Activated CD4-positive, alpha-beta T cell treated with anti-CD3 and anti-CD28 coated beads for 36 hours (primary cell): ENCODE data around the gene ZNF26. TPM values are rescaled to one million over a fixed set of nuclear protein-coding genes. Genes with fewer than 3 reads are reported as not detected.
"Not testable (repeated sequence)": the region's sequence is repeated elsewhere in the genome, so short reads cannot be mapped to it uniquely, and the experiment has no call there.

Experiments
- ATAC-seq: fragments of 200-7000 bp; cut with Tn5 transposase; one replicate; pipeline ENCODE4 v1.10.0; 2021; ENCODE audit warnings: mild to moderate bottlenecking, moderate library complexity
- CTCF ChIA-PET: fragments of 350-600 bp; sonication (Branson Sonifier 250); formaldehyde crosslinking; loops from one replicate; lab custom pipeline; 2021; ENCODE audit warnings: antibody characterized with exemption; lab: Charles Lee
- POLR2A ChIA-PET: fragments of 350-600 bp; sonication (Branson Sonifier 250); formaldehyde crosslinking; loops from one replicate; lab custom pipeline; 2021; ENCODE audit warnings: antibody characterized with exemption, inconsistent platforms; lab: Charles Lee
- DNase-seq: peaks from one replicate; pipeline ENCODE4 v3.0.0-alpha.2; 2020
- H3K27ac Mint-ChIP-seq: one replicate; pipeline ENCODE4 v1.8.0; 2021; ENCODE audit warnings: mixed read lengths
- H3K27me3 Mint-ChIP-seq: one replicate; pipeline ENCODE4 v1.8.0; 2021; ENCODE audit warnings: mixed read lengths
- H3K36me3 Mint-ChIP-seq: one replicate; pipeline ENCODE4 v1.8.0; 2021; ENCODE audit warnings: low read depth, mixed read lengths
- H3K4me1 Mint-ChIP-seq: one replicate; pipeline ENCODE4 v1.8.0; 2021; ENCODE audit warnings: mixed read lengths
- H3K4me3 Mint-ChIP-seq: one replicate; pipeline ENCODE4 v1.8.0; 2021; ENCODE audit warnings: mild to moderate bottlenecking, moderate library complexity, mixed read lengths
- H3K9me3 Mint-ChIP-seq: one replicate; pipeline ENCODE4 v1.8.0; 2021; ENCODE audit warnings: low read depth, mixed read lengths
- intact Hi-C, 2 experiments: fragments of 100-400 bp; cut with DNase I in 1 of 2; cut with micrococcal nuclease in 1 of 2; formaldehyde crosslinking; loops; one replicate each; pipeline versions ENCODE4 v1.14.2 to v1.15.1; 2022 to 2024; cut with DNase I, micrococcal nuclease
- total RNA-seq, 2 experiments: library from RNA; stranded (reverse); gene quantifications; one replicate each; pipeline ENCODE4 v1.2.3, GENCODE V29; 2021

ZNF26 gene
- total RNA-seq, 2 experiments from 2014 or later = 12.3 to 17.0 TPM

DNA sequence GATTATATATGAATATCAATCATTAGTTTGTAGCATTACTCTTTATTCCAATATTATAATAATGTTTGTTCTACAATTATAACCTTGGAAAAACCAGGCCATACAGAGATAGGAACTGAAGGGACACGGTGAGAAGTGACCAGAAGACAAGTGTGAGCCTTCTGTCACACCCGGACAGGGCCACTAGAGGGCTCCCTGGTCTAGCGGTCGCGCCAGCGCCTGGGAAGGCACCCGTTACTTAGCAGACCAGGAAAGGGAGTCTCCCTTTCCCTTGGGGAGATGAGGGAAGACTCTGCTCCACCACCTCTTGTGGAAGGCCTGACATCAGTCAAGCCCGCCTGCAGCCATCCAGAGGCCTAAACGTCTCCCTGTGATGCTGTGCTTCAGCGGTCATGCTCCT is 22.2 kb upstream of the ZNF26 start:
- H3K9me3 Mint-ChIP-seq, H3K27me3 Mint-ChIP-seq, H3K4me1 Mint-ChIP-seq, ATAC-seq, POLR2A ChIA-PET, intact Hi-C loops, H3K4me3 Mint-ChIP-seq, H3K27ac Mint-ChIP-seq: not testable (repeated sequence)
- H3K36me3 Mint-ChIP-seq = peaks cover 26% of the 10 kb centered on the region
- DNase-seq = peak; percentile 53
- CTCF ChIA-PET = interaction anchor here (1.1 kb wide), 1 partner anchor 23 kb away, joined by 3 read pairs; no protein-coding TSS in a partner anchor

DNA sequence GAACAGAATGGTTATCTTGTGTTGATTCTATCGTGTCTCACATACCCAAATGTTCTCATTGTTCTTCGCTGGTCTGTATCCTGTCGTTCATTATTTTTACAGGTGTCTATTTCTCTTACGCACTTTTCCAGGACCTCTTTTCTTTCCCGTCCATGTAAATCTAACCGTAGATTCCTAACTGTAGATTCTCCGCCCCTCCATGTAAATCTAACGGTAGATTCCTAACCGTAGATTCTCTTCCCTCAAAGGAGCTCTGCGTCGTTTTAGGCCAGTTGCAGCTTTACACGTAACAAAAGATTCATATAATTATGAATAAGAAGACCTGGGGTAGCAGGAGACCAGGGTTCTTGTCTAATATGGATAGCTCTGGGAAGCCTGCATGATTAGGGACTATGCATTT is 20.4 kb upstream of the ZNF26 start:
- H3K4me3 Mint-ChIP-seq = no peak overlapping the region
- ChIA-PET POLR2A (no interaction called here), CTCF (interaction anchor here (1.0 to 1.2 kb wide), 2 partner anchors 17 to 144 kb away, joined by 3 read pairs; no protein-coding TSS in a partner anchor)
- ATAC-seq (no peak), DNase-seq (no peak)
- intact Hi-C loops = no loop called here
- H3K9me3 Mint-ChIP-seq = peaks cover 10% of the 10 kb centered on the region
- peaks cover 23% of the 10 kb centered on the region for H3K36me3 Mint-ChIP-seq
- H3K27ac Mint-ChIP-seq = no peak overlapping the region
- no peaks in the 10 kb centered on the region for H3K4me1 Mint-ChIP-seq
- H3K27me3 Mint-ChIP-seq = no peaks in the 10 kb centered on the region

DNA sequence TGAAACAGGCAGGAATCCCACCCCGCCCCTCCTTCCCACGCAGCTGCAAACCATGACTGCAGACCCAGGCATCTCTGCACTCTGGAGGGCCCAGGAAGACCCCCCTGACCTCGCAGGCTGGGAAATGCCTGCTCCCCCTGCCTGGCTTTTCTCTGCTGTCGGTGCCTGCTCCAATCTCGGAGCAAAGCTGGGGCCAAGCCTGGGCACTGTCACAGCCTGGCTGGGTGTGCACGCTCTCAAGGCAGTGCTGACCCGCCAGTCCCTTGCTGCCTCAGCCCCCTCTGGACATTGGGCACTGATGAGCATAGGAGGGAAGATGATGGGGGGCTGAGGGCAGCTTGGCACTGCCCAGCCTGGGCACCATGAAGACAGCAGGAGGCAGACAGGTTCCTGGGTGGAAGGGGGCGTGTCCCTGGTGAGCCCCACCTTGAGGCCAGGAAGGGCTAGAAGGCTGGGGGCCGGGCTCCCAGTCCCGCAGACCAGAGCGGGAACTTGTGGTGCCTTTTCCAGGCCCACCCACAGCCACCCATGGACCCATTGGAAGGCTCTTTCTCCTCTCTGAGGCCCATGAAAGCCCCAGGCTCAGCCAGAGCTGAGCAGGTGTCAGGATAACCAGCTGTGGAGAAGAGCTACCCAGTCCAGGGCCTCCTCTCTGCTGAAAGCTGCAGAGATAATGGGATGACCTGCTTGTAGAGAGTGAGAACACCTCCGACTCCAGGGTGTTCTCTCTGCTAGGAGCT is 19.3 kb upstream of the ZNF26 start:
- Mint-ChIP-seq H3K27ac (no peak overlapping the region), H3K36me3 (peaks cover 19% of the 10 kb centered on the region), H3K9me3 (peaks cover 13% of the 10 kb centered on the region), H3K27me3 (no peaks in the 10 kb centered on the region), H3K4me1 (no peaks in the 10 kb centered on the region), H3K4me3 (no peak overlapping the region)
- intact Hi-C loops = no loop called here
- ATAC-seq = no peak
- ChIA-PET CTCF (interaction anchor here (0.5 to 1.1 kb wide), 4 partner anchors 9 to 170 kb away, joined by 3 to 4 read pairs (median 3); no protein-coding TSS in a partner anchor), POLR2A (interaction anchor here (0.6 kb wide), 1 partner anchor 167 kb away, joined by 3 read pairs; no protein-coding TSS in a partner anchor)
- DNase-seq = no peak

DNA sequence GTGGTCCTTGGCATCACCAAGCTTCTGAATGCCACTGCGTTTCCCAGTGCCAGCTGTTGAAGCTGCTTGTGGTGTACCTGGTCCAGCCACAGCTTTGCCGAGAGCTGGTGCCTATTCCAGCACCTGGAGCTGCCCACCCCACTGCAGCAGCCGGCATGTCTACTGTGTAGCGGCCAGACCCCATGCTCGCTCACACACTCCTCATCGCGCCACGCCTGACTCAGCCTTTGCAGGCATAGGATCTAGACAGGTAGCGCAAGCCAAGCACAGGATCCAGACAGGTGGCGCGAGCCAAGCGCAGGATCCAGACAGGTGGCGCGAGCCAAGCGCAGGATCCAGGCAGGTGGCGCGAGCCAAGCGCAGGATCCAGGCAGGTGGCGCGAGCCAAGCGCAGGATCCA is 18.4 kb upstream of the ZNF26 start:
- Mint-ChIP-seq H3K4me1 (no peaks in the 10 kb centered on the region), H3K4me3 (no peak overlapping the region), H3K36me3 (peaks cover 18% of the 10 kb centered on the region), H3K27ac (no peak overlapping the region), H3K9me3 (peaks cover 20% of the 10 kb centered on the region), H3K27me3 (no peaks in the 10 kb centered on the region)
- ChIA-PET CTCF (interaction anchor here (0.6 to 0.9 kb wide), 2 partner anchors 10 to 83 kb away, joined by 3 to 4 read pairs; no protein-coding TSS in a partner anchor), POLR2A (interaction anchor here (0.6 kb wide), 1 partner anchor 166 kb away, joined by 3 read pairs; no protein-coding TSS in a partner anchor)
- DNase-seq = no peak
- intact Hi-C loops = no loop called here
- no peak for ATAC-seq

DNA sequence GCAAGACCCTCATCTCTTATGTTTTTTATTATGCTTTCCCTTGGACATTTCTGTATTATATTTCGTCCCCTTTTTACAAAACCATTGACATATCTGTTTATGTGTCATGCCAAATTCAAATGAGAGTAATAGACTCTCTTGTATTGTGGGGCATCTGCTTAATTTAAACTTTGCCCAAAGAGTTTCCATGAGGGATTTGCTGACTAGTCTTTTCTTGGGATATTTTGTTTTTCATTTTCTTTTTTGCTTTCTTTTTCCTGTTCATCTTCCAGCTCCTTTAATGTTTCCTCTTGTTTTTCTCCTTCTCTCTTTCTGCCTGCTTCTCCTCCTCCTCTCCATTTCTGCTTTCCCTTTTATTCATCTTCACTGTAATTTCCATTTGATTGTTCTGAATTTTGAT is 13.8 kb upstream of the ZNF26 start:
- POLR2A ChIA-PET = no interaction called here
- no peak overlapping the region for H3K4me3 Mint-ChIP-seq
- H3K9me3 Mint-ChIP-seq = peaks cover 25% of the 10 kb centered on the region

DNA sequence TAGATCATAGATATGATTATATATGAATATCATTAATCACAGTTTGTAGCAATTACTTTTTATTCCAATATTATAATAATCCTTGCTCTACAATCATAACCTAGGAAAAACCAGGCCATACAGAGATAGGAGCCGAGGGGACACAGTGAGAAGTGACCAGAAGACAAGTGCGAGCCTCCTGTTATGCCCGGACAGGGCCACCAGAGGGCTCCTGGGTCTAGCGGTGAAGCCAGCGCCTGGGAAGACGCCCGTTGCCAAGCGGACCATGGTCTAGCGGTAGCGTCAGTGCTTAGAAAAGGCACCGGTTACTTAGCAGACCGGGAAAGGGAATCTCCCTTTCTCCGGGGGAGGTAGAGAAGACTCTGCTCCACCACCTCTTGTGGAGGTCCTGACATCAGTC is 9.3 kb upstream of the ZNF26 start:
- peak; percentile 69 for DNase-seq
- H3K9me3 Mint-ChIP-seq = peaks cover 31% of the 10 kb centered on the region
- H3K36me3 Mint-ChIP-seq, H3K4me3 Mint-ChIP-seq, ATAC-seq, H3K27me3 Mint-ChIP-seq, H3K27ac Mint-ChIP-seq, intact Hi-C loops, CTCF ChIA-PET, H3K4me1 Mint-ChIP-seq, POLR2A ChIA-PET: not testable (repeated sequence)

More for the DNA sequence above, 13.8 kb upstream of the ZNF26 start:
- intact Hi-C loops = no loop called here
- ATAC-seq (no peak), DNase-seq (no peak)
- no peaks in the 10 kb centered on the region for H3K4me1 Mint-ChIP-seq
- CTCF ChIA-PET = no interaction called here
- H3K27ac Mint-ChIP-seq = no peak overlapping the region
- H3K36me3 Mint-ChIP-seq = peaks cover 4% of the 10 kb centered on the region
- peaks cover 1% of the 10 kb centered on the region for H3K27me3 Mint-ChIP-seq

DNA sequence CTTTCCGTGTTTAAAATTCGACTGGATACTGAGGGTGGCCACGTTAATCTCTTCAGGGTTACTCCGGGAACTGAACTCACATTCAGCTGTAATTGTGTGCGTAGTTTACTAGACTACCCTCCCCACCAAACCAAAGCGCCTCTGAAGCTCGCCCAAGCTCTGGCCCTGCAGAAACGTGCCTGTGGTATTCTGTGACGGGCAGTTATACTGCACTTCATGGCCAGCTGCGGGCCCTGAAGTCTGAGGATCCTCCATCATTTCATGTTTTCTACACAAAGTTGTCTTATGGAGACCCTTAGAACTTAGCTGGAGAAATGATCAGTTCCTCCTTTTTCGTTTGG is 688 bp downstream of the ZNF26 start:
- DNase-seq (no peak), ATAC-seq (peak; percentile 1)
- H3K9me3 Mint-ChIP-seq = peaks cover 22% of the 10 kb centered on the region
- peaks cover 26% of the 10 kb centered on the region for H3K4me1 Mint-ChIP-seq
- H3K4me3 Mint-ChIP-seq = peak overlapping the region; percentile 79
- CTCF ChIA-PET = interaction anchor here (0.6 to 1.5 kb wide), 4 partner anchors 11 to 197 kb away, joined by 3 to 5 read pairs (median 3); partner anchors contain the start of gene ZNF268
- peak overlapping the region; percentile 96 for H3K27ac Mint-ChIP-seq
- intact Hi-C loops = loop anchor here (1.0 to 2.0 kb wide), 9 partner anchors 31 to 194 kb away; partner anchors contain the start of genes ZNF10 (in 2 of the 2), ZNF140 (in 2 of the 2), ZNF268 (in 2 of the 2) and ZNF605 (in 2 of the 2)
- H3K27me3 Mint-ChIP-seq = peaks cover 4% of the 10 kb centered on the region
- POLR2A ChIA-PET = interaction anchor here (0.9 to 1.5 kb wide), 2 partner anchors 17 to 93 kb away, joined by 3 to 6 read pairs; no protein-coding TSS in a partner anchor
- H3K36me3 Mint-ChIP-seq = peaks cover 56% of the 10 kb centered on the region

DNA sequence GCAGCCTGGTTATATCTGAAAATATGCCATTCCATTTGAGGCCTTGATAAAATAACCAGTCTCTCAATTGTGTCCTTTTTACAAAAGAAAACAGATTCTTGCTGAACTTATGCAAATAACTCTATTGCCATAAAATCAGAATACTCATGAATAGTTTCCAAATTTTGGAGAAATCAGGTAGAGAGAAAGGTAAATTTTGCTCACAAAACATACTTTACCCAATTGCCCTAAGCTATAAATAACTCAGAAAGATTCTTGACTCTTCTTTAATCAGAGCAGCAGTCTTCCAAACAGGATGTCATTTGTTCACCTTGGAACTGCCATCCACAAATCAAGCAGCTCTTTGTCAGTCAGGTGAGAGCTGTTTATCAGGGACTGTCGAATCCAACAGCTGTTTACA is 12.6 kb downstream of the ZNF26 start:
- Mint-ChIP-seq H3K4me1 (peaks cover 5% of the 10 kb centered on the region), H3K9me3 (peaks cover 58% of the 10 kb centered on the region), H3K36me3 (peaks cover 85% of the 10 kb centered on the region), H3K27me3 (no peaks in the 10 kb centered on the region), H3K27ac (no peak overlapping the region), H3K4me3 (no peak overlapping the region)
- no peak for ATAC-seq
- intact Hi-C loops = no loop called here
- CTCF ChIA-PET = interaction anchor here (1.2 kb wide), 1 partner anchor 15 kb away, joined by 4 read pairs; no protein-coding TSS in a partner anchor
- no peak for DNase-seq
- POLR2A ChIA-PET = no interaction called here

DNA sequence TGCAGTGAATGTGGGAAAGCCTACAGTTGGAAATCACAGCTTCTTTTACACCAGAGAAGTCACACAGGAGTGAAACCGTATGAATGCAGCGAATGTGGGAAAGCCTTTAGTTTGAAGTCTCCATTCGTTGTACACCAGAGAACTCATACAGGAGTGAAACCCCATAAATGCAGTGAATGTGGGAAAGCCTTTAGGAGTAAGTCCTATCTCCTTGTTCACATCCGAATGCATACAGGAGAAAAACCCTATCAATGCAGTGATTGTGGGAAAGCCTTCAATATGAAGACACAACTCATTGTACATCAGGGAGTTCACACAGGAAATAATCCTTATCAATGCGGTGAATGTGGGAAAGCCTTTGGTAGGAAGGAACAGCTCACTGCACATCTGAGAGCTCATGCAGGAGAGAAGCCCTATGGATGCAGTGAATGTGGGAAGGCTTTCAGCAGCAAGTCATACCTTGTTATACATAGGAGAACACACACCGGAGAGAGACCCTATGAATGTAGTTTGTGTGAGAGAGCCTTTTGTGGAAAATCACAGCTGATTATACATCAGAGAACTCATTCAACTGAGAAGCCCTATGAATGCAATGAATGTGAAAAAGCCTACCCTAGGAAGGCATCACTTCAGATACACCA is 24.6 kb downstream of the ZNF26 start:
- Mint-ChIP-seq H3K4me1 (no peaks in the 10 kb centered on the region), H3K36me3 (peaks cover 94% of the 10 kb centered on the region), H3K27me3 (no peaks in the 10 kb centered on the region), H3K27ac (no peak overlapping the region), H3K9me3 (peaks cover 56% of the 10 kb centered on the region), H3K4me3 (no peak overlapping the region)
- CTCF ChIA-PET = interaction anchor here (1.9 kb wide), 1 partner anchor 22 kb away, joined by 4 read pairs; no protein-coding TSS in a partner anchor
- DNase-seq = no peak
- POLR2A ChIA-PET = interaction anchor here (1.5 kb wide), 1 partner anchor 119 kb away, joined by 4 read pairs; the partner anchor contains the start of gene ZNF891
- ATAC-seq = no peak
- intact Hi-C loops = loop anchor here in 1 of 2 experiments (5.0 kb wide), 1 partner anchor 83 kb away; no protein-coding TSS in a partner anchor

DNA sequence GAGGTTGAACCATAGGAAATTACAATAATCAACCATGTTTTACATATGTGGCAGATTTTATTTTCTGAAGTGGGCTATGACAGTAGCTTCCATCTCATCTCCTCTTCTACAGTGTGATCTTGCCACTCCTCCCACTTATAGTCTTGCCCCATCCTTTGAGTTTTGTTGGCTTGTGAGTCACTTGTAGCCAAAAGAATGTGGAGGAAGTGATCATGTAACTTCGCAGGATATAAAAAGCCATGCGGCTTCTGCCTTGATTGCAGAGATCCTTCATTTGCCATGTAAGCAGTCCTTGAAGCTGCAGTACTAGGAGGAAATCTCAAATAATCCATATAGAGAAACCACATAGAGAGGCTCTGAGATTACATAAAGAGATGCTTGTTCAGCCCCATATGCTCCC is 37.4 kb downstream of the ZNF26 start:
- Mint-ChIP-seq H3K9me3 (peaks cover 53% of the 10 kb centered on the region), H3K27ac (no peak overlapping the region)
- POLR2A ChIA-PET = no interaction called here

DNA sequence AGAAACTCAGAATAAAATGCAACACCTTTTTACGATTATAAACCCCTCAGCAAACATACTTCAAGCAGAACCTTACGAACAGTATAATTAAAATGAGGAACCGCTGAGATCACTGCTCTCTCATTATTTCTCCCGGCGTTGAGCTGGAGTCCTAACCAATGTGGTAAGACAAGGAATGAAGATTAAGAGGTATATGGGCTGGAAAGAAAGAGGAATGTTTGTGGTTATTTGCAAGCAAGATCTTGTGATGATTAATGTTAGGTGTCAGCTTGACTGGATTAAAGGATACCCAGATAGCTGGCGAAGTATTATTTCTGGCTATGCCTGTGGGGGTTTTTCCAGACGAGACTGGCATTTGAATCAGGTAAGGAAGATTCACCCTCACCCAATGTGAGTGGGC is 40.8 kb downstream of the ZNF26 start:
- DNase-seq (no peak), ATAC-seq (no peak)
- intact Hi-C loops = no loop called here
- no peak overlapping the region for H3K4me3 Mint-ChIP-seq
- POLR2A ChIA-PET = no interaction called here
- no peaks in the 10 kb centered on the region for H3K4me1 Mint-ChIP-seq
- H3K9me3 Mint-ChIP-seq = peaks cover 52% of the 10 kb centered on the region
- peaks cover 2% of the 10 kb centered on the region for H3K36me3 Mint-ChIP-seq
- H3K27me3 Mint-ChIP-seq = no peaks in the 10 kb centered on the region
- CTCF ChIA-PET = no interaction called here
- no peak overlapping the region for H3K27ac Mint-ChIP-seq

More for the DNA sequence above, 37.4 kb downstream of the ZNF26 start:
- ATAC-seq = no peak
- CTCF ChIA-PET = no interaction called here
- no peak for DNase-seq
- Mint-ChIP-seq H3K27me3 (no peaks in the 10 kb centered on the region), H3K4me1 (no peaks in the 10 kb centered on the region), H3K4me3 (no peak overlapping the region), H3K36me3 (peaks cover 22% of the 10 kb centered on the region)
- intact Hi-C loops = no loop called here
